Measurements from ENCODE around the gene SMAD3.

- TF ChIP-seq CTCF (conservative IDR thresholded peaks at IDR 0.05) (no peak), EZH2 (IDR thresholded peaks at IDR 0.05; ENCODE audit: low read depth) (no peak)
Measured at GRCh38 chr15:67164401-67164791, 99.0 kb downstream of the SMAD3 start.

Measured in PC-9 (cell line).